ENCODE measurements around the gene GPS1.
A peak's percentile ranks its signal among the peaks of the same experiment; 100 is the strongest.

The GPS1 gene

GRCh38 chr17:82061047-82061925 is 9.6 kb downstream of the GPS1 start:
- no peak for DNase-seq

GRCh38 chr17:82062076-82062983 is 10.6 kb downstream of the GPS1 start:
- no peak for DNase-seq

GRCh38 chr17:82062984-82063368 is 11.3 kb downstream of the GPS1 start:
- DNase-seq = no peak

GRCh38 chr17:82063424-82064415 is 12.0 kb downstream of the GPS1 start:
- no peak for DNase-seq

GRCh38 chr17:82064433-82065192 is 12.9 kb downstream of the GPS1 start:
- DNase-seq = no peak

GRCh38 chr17:82065193-82065637 is 13.5 kb downstream of the GPS1 start:
- no peak for DNase-seq

- peak; percentile 81 for DNase-seq
These were observed 14.1 kb downstream of the GPS1 start, which contains the start of gene DUS1L for GRCh38 chr17:82065638-82066303. Gene DUS1L (minus strand): TSS chr17:82065804. CDS start chr17:82065059, 745 bp downstream.

- DNase-seq = no peak
These were observed 18.9 kb downstream of the GPS1 start for GRCh38 chr17:82070611-82071010.

- DNase-seq = no peak
These were observed 21.1 kb downstream of the GPS1 start for GRCh38 chr17:82072827-82073226.

- no peak for DNase-seq
These were observed 21.7 kb downstream of the GPS1 start for GRCh38 chr17:82073446-82073845.

- no peak for DNase-seq
These were observed 24.5 kb downstream of the GPS1 start for GRCh38 chr17:82076018-82076784.

GRCh38 chr17:82076785-82077591 is 25.3 kb downstream of the GPS1 start:
- DNase-seq = no peak

GRCh38 chr17:82077617-82078358 is 26.1 kb downstream of the GPS1 start:
- DNase-seq = no peak

- no peak for DNase-seq
These were observed 26.7 kb downstream of the GPS1 start for GRCh38 chr17:82078433-82078832.

- no peak for DNase-seq
These were observed 27.4 kb downstream of the GPS1 start for GRCh38 chr17:82079001-82079677.

GRCh38 chr17:82080048-82080788 is 28.5 kb downstream of the GPS1 start:
- DNase-seq = no peak

Data from activated T-cell treated with anti-CD3 and anti-CD28 coated beads, Interleukin-2, amount 50 U/mL, for 1 hour (primary cell).